ENCODE measurements around the gene TGFBI.
"Not testable (repeated sequence)": the region's sequence is repeated elsewhere in the genome, so short reads cannot be mapped to it uniquely, and the experiment has no call there.

The TGFBI gene

DNA sequence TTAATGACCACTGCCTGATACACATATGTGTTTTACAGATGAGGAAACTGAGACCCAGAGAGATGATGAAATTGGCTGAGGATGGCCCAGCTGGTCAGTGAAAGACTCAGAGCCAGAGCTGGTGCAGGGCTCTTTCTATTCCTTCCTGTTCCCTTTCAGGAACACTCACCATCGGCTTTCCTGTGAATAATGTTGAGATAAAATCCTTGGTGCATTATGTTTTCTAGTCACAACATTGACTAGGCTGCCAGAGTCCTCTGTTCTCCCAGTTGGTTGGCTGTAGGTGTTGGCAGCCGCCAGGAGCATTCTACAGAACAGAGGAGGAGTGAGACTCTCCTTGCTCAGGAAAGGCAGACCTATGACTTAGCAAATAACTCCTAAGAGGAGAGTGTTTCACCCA lies 14.8 kb downstream of the TGFBI start:
- H3K27me3 ChIP-seq (ENCODE audit: control insufficient read depth, low read length): no peaks in the 10 kb centered on the region
- 0 out of 2 replicates have a peak, but pooled peaks cover 5% of the 10 kb centered on the region for H3F3A ChIP-seq (ENCODE audit: control insufficient read depth, insufficient read depth)
- H3K36me3 ChIP-seq (ENCODE audit: control insufficient read depth, low read length): no peaks in the 10 kb centered on the region
- H3K4me3 ChIP-seq (ENCODE audit: low read length): no peak overlapping the region
- H4K20me1 ChIP-seq (ENCODE audit: control insufficient read depth, insufficient read depth, low read depth, low read length): no peaks in the 10 kb centered on the region
- TF ChIP-seq, protein P1, sequence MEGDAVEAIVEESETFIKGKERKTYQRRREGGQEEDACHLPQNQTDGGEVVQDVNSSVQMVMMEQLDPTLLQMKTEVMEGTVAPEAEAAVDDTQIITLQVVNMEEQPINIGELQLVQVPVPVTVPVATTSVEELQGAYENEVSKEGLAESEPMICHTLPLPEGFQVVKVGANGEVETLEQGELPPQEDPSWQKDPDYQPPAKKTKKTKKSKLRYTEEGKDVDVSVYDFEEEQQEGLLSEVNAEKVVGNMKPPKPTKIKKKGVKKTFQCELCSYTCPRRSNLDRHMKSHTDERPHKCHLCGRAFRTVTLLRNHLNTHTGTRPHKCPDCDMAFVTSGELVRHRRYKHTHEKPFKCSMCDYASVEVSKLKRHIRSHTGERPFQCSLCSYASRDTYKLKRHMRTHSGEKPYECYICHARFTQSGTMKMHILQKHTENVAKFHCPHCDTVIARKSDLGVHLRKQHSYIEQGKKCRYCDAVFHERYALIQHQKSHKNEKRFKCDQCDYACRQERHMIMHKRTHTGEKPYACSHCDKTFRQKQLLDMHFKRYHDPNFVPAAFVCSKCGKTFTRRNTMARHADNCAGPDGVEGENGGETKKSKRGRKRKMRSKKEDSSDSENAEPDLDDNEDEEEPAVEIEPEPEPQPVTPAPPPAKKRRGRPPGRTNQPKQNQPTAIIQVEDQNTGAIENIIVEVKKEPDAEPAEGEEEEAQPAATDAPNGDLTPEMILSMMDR (IDR thresholded peaks at IDR 0.05; ENCODE audit: low read depth, low read length, poor library complexity, severe bottlenecking): no peak
- no peak for TF ChIP-seq EZH2phosphoT487 (IDR thresholded peaks at IDR 0.05; ENCODE audit: borderline replicate concordance, low read length)
- no peak overlapping the region for H3K27ac ChIP-seq (ENCODE audit: low read depth, low read length)
- no peaks in the 10 kb centered on the region for H3K9me3 ChIP-seq (ENCODE audit: control insufficient read depth, insufficient read depth, low read length)
- H3K9me2 ChIP-seq (replicated peaks; ENCODE audit: control insufficient read depth, low read length): no peaks in the 10 kb centered on the region
- peaks cover 31% of the 10 kb centered on the region for H3K4me1 ChIP-seq (ENCODE audit: control insufficient read depth, low read length)
- no peak overlapping the region for H3K4me2 ChIP-seq (ENCODE audit: low read length)
- H3K79me2 ChIP-seq (ENCODE audit: control insufficient read depth, low read length): no peaks in the 10 kb centered on the region

- Histone ChIP-seq H3K9me2 (replicated peaks; ENCODE audit: control insufficient read depth, low read length) (no peaks in the 10 kb centered on the region), H3K4me2 (ENCODE audit: low read length) (no peak overlapping the region), H3F3A (ENCODE audit: control insufficient read depth, insufficient read depth) (0 out of 2 replicates have a peak, but pooled peaks cover 5% of the 10 kb centered on the region), H3K27ac (ENCODE audit: low read depth, low read length) (no peak overlapping the region), H3K79me2 (ENCODE audit: control insufficient read depth, low read length) (no peaks in the 10 kb centered on the region), H4K20me1 (ENCODE audit: control insufficient read depth, insufficient read depth, low read depth, low read length) (no peaks in the 10 kb centered on the region), H3K4me1 (ENCODE audit: control insufficient read depth, low read length) (peaks cover 31% of the 10 kb centered on the region), H3K27me3 (ENCODE audit: control insufficient read depth, low read length) (no peaks in the 10 kb centered on the region), H3K4me3 (ENCODE audit: low read length) (no peak overlapping the region), H3K9me3 (ENCODE audit: control insufficient read depth, insufficient read depth, low read length) (no peaks in the 10 kb centered on the region), H3K36me3 (ENCODE audit: control insufficient read depth, low read length) (no peaks in the 10 kb centered on the region)
- TF ChIP-seq, protein P1 (IDR thresholded peaks at IDR 0.05; ENCODE audit: low read depth, low read length, poor library complexity, severe bottlenecking): no peak
- no peak for TF ChIP-seq EZH2phosphoT487 (IDR thresholded peaks at IDR 0.05; ENCODE audit: borderline replicate concordance, low read length)
Observed at GRCh38 chr5:136043968-136044610, 15.3 kb downstream of the TGFBI start.

GRCh38 chr5:136045026-136045425 lies 16.2 kb downstream of the TGFBI start:
- not testable (repeated sequence) for H3K9me3 ChIP-seq (ENCODE audit: control insufficient read depth, insufficient read depth, low read length); H4K20me1 ChIP-seq (ENCODE audit: control insufficient read depth, insufficient read depth, low read depth, low read length); H3K27me3 ChIP-seq (ENCODE audit: control insufficient read depth, low read length); H3K36me3 ChIP-seq (ENCODE audit: control insufficient read depth, low read length); H3K4me2 ChIP-seq (ENCODE audit: low read length); H3K4me3 ChIP-seq (ENCODE audit: low read length); H3K27ac ChIP-seq (ENCODE audit: low read depth, low read length); H3K9me2 ChIP-seq (replicated peaks; ENCODE audit: control insufficient read depth, low read length); H3K79me2 ChIP-seq (ENCODE audit: control insufficient read depth, low read length); H3F3A ChIP-seq (ENCODE audit: control insufficient read depth, insufficient read depth)
- H3K4me1 ChIP-seq (ENCODE audit: control insufficient read depth, low read length): peaks cover 31% of the 10 kb centered on the region

GRCh38 chr5:136046246-136046645 lies 17.5 kb downstream of the TGFBI start:
- Histone ChIP-seq H3K4me3 (ENCODE audit: low read length) (no peak overlapping the region), H3K36me3 (ENCODE audit: control insufficient read depth, low read length) (no peaks in the 10 kb centered on the region), H4K20me1 (ENCODE audit: control insufficient read depth, insufficient read depth, low read depth, low read length) (no peaks in the 10 kb centered on the region), H3K9me3 (ENCODE audit: control insufficient read depth, insufficient read depth, low read length) (no peaks in the 10 kb centered on the region), H3F3A (ENCODE audit: control insufficient read depth, insufficient read depth) (0 out of 2 replicates have a peak, but pooled peaks cover 5% of the 10 kb centered on the region), H3K79me2 (ENCODE audit: control insufficient read depth, low read length) (no peaks in the 10 kb centered on the region), H3K4me2 (ENCODE audit: low read length) (no peak overlapping the region), H3K4me1 (ENCODE audit: control insufficient read depth, low read length) (peaks cover 26% of the 10 kb centered on the region), H3K9me2 (replicated peaks; ENCODE audit: control insufficient read depth, low read length) (no peaks in the 10 kb centered on the region), H3K27ac (ENCODE audit: low read depth, low read length) (no peak overlapping the region), H3K27me3 (ENCODE audit: control insufficient read depth, low read length) (no peaks in the 10 kb centered on the region)
- no peak for TF ChIP-seq EZH2phosphoT487 (IDR thresholded peaks at IDR 0.05; ENCODE audit: borderline replicate concordance, low read length)
- TF ChIP-seq, protein P1 (IDR thresholded peaks at IDR 0.05; ENCODE audit: low read depth, low read length, poor library complexity, severe bottlenecking): no peak

Measured in DOHH2 (cell line).